Osteocyte (in vitro differentiated cells): ENCODE measurements around the gene RBL1. TPM values are rescaled to one million over a fixed set of nuclear protein-coding genes. Genes with fewer than 3 reads are reported as not detected.
"Not testable (repeated sequence)": the region's sequence is repeated elsewhere in the genome, so short reads cannot be mapped to it uniquely, and the experiment has no call there.

ENCODE experiments used
- DNase-seq: peaks from one replicate; pipeline ENCODE4 v3.0.0; 2021; ENCODE audit warnings: mixed read lengths; ENCODE audit not compliant: unreplicated experiment; ENCODE audit errors: extremely low spot score
- H3K27ac Mint-ChIP-seq: one replicate; pipeline ENCODE4 v1.8.0; 2021; ENCODE audit warnings: mild to moderate bottlenecking, mixed read lengths; ENCODE audit not compliant: unreplicated experiment
- H3K27me3 Mint-ChIP-seq: one replicate; pipeline ENCODE4 v1.8.0; 2021; ENCODE audit warnings: mixed read lengths; ENCODE audit not compliant: unreplicated experiment
- H3K36me3 Mint-ChIP-seq: one replicate; pipeline ENCODE4 v1.8.0; 2021; ENCODE audit warnings: mixed read lengths; ENCODE audit not compliant: unreplicated experiment
- H3K4me1 Mint-ChIP-seq: one replicate; pipeline ENCODE4 v1.8.0; 2021; ENCODE audit warnings: mixed read lengths; ENCODE audit not compliant: unreplicated experiment
- H3K4me3 Mint-ChIP-seq: one replicate; pipeline ENCODE4 v1.8.0; 2021; ENCODE audit warnings: mild to moderate bottlenecking, moderate library complexity, mixed read lengths; ENCODE audit not compliant: unreplicated experiment
- H3K9me3 Mint-ChIP-seq: one replicate; pipeline ENCODE4 v1.8.0; 2021; ENCODE audit warnings: mixed read lengths; ENCODE audit not compliant: unreplicated experiment
- CTCF ChIP-seq: fragments of 200-600 bp; sonication (generic); IDR thresholded peaks from 2 replicates; pipeline ENCODE4 v1.5.0; 2021; ENCODE audit warnings: antibody characterized with exemption, mild to moderate bottlenecking, moderate library complexity
- total RNA-seq: library from RNA; stranded (reverse); gene quantifications from 2 replicates; pipeline ENCODE4 v1.2.1, GENCODE V29; 2021

The RBL1 gene
- total RNA-seq, 1 donor from 2014 or later = 6.7 TPM

- Mint-ChIP-seq H3K27ac (no peak overlapping the region), H3K4me3 (no peak overlapping the region), H3K4me1 (no peaks in the 10 kb centered on the region), H3K36me3 (no peaks in the 10 kb centered on the region), H3K9me3 (no peaks in the 10 kb centered on the region), H3K27me3 (no peaks in the 10 kb centered on the region)
- TF ChIP-seq CTCF = no peak
- no peak for DNase-seq
Measured at GRCh38 chr20:36969478-36970186, 126.2 kb downstream of the RBL1 start.

- TF ChIP-seq CTCF = no peak
- H3K27me3 Mint-ChIP-seq = no peaks in the 10 kb centered on the region
- no peak for DNase-seq
- H3K27ac Mint-ChIP-seq = no peak overlapping the region
- no peak overlapping the region for H3K4me3 Mint-ChIP-seq
- H3K36me3 Mint-ChIP-seq = no peaks in the 10 kb centered on the region
- no peaks in the 10 kb centered on the region for H3K4me1 Mint-ChIP-seq
- H3K9me3 Mint-ChIP-seq = no peaks in the 10 kb centered on the region
Measured at GRCh38 chr20:36969051-36969450, 126.7 kb downstream of the RBL1 start.

GRCh38 chr20:36967636-36968035 is 128.2 kb downstream of the RBL1 start:
- no peaks in the 10 kb centered on the region for H3K4me1 Mint-ChIP-seq
- H3K27ac Mint-ChIP-seq = no peak overlapping the region
- no peak for TF ChIP-seq CTCF
- no peaks in the 10 kb centered on the region for H3K9me3 Mint-ChIP-seq
- H3K27me3 Mint-ChIP-seq = no peaks in the 10 kb centered on the region
- DNase-seq = no peak
- H3K4me3 Mint-ChIP-seq = no peak overlapping the region
- no peaks in the 10 kb centered on the region for H3K36me3 Mint-ChIP-seq

- H3K27ac Mint-ChIP-seq, H3K4me1 Mint-ChIP-seq, H3K4me3 Mint-ChIP-seq, H3K36me3 Mint-ChIP-seq, DNase-seq, H3K9me3 Mint-ChIP-seq, H3K27me3 Mint-ChIP-seq: not testable (repeated sequence)
Measured at GRCh38 chr20:36966965-36967364, 128.8 kb downstream of the RBL1 start.

GRCh38 chr20:36962354-36962941 is 133.3 kb downstream of the RBL1 start:
- H3K27me3 Mint-ChIP-seq = not testable (repeated sequence)

GRCh38 chr20:36959242-36959641 is 136.6 kb downstream of the RBL1 start:
- DNase-seq = no peak
- Mint-ChIP-seq H3K36me3 (no peaks in the 10 kb centered on the region), H3K27ac (no peak overlapping the region), H3K9me3 (no peaks in the 10 kb centered on the region), H3K4me3 (no peak overlapping the region), H3K4me1 (no peaks in the 10 kb centered on the region), H3K27me3 (no peaks in the 10 kb centered on the region)
- no peak for TF ChIP-seq CTCF

More at GRCh38 chr20:36962354-36962941, 133.3 kb downstream of the RBL1 start:
- DNase-seq, H3K4me3 Mint-ChIP-seq, H3K27ac Mint-ChIP-seq, H3K4me1 Mint-ChIP-seq, H3K36me3 Mint-ChIP-seq, H3K9me3 Mint-ChIP-seq: not testable (repeated sequence)
